Measurements from ENCODE around the gene TGFBR3.

DNA sequence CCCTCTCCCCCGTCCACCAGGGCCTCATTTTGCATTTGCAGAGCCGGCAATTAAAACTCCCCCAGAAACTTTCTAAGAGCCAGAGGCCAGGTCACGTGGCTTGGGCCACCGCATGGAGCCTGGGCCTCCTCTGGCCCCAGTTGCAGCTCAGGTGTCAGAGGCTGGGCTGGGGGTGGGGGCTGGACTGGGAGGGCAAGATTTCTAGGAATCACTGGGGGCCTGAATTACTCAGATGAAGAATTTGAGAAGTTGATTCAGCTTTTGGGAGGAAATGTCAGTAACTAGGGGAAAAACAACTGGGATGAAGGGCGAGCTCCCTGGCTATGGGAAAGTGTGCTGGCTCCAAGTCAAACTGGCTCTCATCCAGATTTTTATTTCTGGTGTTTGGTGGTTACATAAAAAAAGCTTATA lies 234.3 kb downstream of the TGFBR3 start:
- TF ChIP-seq, protein P1, sequence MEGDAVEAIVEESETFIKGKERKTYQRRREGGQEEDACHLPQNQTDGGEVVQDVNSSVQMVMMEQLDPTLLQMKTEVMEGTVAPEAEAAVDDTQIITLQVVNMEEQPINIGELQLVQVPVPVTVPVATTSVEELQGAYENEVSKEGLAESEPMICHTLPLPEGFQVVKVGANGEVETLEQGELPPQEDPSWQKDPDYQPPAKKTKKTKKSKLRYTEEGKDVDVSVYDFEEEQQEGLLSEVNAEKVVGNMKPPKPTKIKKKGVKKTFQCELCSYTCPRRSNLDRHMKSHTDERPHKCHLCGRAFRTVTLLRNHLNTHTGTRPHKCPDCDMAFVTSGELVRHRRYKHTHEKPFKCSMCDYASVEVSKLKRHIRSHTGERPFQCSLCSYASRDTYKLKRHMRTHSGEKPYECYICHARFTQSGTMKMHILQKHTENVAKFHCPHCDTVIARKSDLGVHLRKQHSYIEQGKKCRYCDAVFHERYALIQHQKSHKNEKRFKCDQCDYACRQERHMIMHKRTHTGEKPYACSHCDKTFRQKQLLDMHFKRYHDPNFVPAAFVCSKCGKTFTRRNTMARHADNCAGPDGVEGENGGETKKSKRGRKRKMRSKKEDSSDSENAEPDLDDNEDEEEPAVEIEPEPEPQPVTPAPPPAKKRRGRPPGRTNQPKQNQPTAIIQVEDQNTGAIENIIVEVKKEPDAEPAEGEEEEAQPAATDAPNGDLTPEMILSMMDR (tag by site-specific recombination; IDR thresholded peaks at IDR 0.05): no peak
- TF ChIP-seq ZNF311 (tag by site-specific recombination; IDR thresholded peaks at IDR 0.05; ENCODE audit: borderline replicate concordance) (no peak), KLF8 (tag by site-specific recombination; IDR thresholded peaks at IDR 0.05) (no peak), ZIC2 (tag by site-specific recombination; IDR thresholded peaks at IDR 0.05) (no peak), ZNF24 (tag by site-specific recombination; IDR thresholded peaks at IDR 0.05) (no peak), ZNF280C (tag by site-specific recombination; IDR thresholded peaks at IDR 0.05) (no peak), ZNF132 (tag by site-specific recombination; IDR thresholded peaks at IDR 0.05; ENCODE audit: borderline replicate concordance) (no peak), ZNF26 (tag by site-specific recombination; IDR thresholded peaks at IDR 0.05) (no peak), ZFHX2 (tag by site-specific recombination; conservative IDR thresholded peaks at IDR 0.05) (no peak), ZNF654 (tag by site-specific recombination; IDR thresholded peaks at IDR 0.05; ENCODE audit: low read depth) (no peak), ZNF529 (tag by site-specific recombination; IDR thresholded peaks at IDR 0.05; ENCODE audit: insufficient replicate concordance) (no peak), ZNF792 (tag by site-specific recombination; IDR thresholded peaks at IDR 0.05) (no peak)
